ENCODE data around the gene C6orf136.

- no peak for TF ChIP-seq CTCF (IDR thresholded peaks at IDR 0.05)
- no peak for TF ChIP-seq POLR2A (IDR thresholded peaks at IDR 0.05; ENCODE audit: low read length)
- no peak for TF ChIP-seq CBX8 (IDR thresholded peaks at IDR 0.05)
- TF ChIP-seq CEBPB (IDR thresholded peaks at IDR 0.05): no peak
- no peak for TF ChIP-seq TP53 (CRISPR knock-in tag; IDR thresholded peaks at IDR 0.05)
- TF ChIP-seq FOSL2 (IDR thresholded peaks at IDR 0.05): no peak
- no peak for TF ChIP-seq FOSL2 (CRISPR knock-in tag; IDR thresholded peaks at IDR 0.05)
- no peak for TF ChIP-seq JUNB (IDR thresholded peaks at IDR 0.05)
- TF ChIP-seq RAD21 (conservative IDR thresholded peaks at IDR 0.05 in 1 of 2, IDR thresholded peaks at IDR 0.05 in 1 of 2): no peak
- TF ChIP-seq NFE2L2 (conservative IDR thresholded peaks at IDR 0.05; ENCODE audit: low read length): no peak
- TF ChIP-seq TFCP2L1 (CRISPR knock-in tag; IDR thresholded peaks at IDR 0.05): peak; percentile 29; the same call in 1 of the 2 replicates
- TF ChIP-seq PBX3 (IDR thresholded peaks at IDR 0.05): no peak
- TF ChIP-seq RFX5 (IDR thresholded peaks at IDR 0.05): no peak
These were observed 32.7 kb upstream of the C6orf136 start for GRCh38 chr6:30614044-30614842.
